IMR-90 (cell line): ENCODE data around the gene TRIM42. TPM values are rescaled to one million over a fixed set of nuclear protein-coding genes. Genes with fewer than 3 reads are reported as not detected.

Experiments
- ATAC-seq: fragments of 200-7000 bp; cut with Tn5 transposase; 2 replicates; pipeline ENCODE4 v1.9.1; 2020; ENCODE audit warnings: low read depth, mild to moderate bottlenecking, moderate library complexity
- BruUV-seq: library from RNA; stranded (reverse); fragments of 400-500 nt; replicated peaks from 2 replicates; lab custom pipeline; 2021; lab: Mats Ljungman, UMichigan
- CTCF ChIA-PET: fragments of 300-600 bp; formaldehyde crosslinking; extraction: SDS; loops from one replicate; lab custom pipeline; 2021; ENCODE audit warnings: antibody characterized with exemption; lab: Yijun Ruan, JAX
- POLR2A ChIA-PET: fragments of 300-600 bp; sonication (Branson Sonifier 250); formaldehyde crosslinking; loops from one replicate; lab custom pipeline; 2022; ENCODE audit warnings: antibody characterized with exemption; ENCODE audit not compliant: unreplicated experiment; lab: Charles Lee
- DNase-seq: peaks from one replicate; pipeline ENCODE4 v3.0.0; 2013
- H2AFZ ChIP-seq: replicated peaks from 2 replicates; pipeline ENCODE3; 2013; ENCODE audit warnings: low read length, mild to moderate bottlenecking; ENCODE audit not compliant: poor library complexity
- H2AK5ac ChIP-seq: 2 replicates; pipeline ENCODE4 v1.6.1; 2013; ENCODE audit warnings: low read depth, low read length, inconsistent platforms
- H2AK9ac ChIP-seq: replicated peaks from 2 replicates; pipeline ENCODE3; 2013; ENCODE audit warnings: mild to moderate bottlenecking, low read depth, low read length, moderate library complexity; ENCODE audit not compliant: poor library complexity
- H2BK120ac ChIP-seq: 2 replicates; pipeline ENCODE4 v1.6.1; 2013; ENCODE audit warnings: low read depth, low read length, inconsistent platforms
- H2BK15ac ChIP-seq: 3 replicates; pipeline ENCODE4 v1.6.1; 2013; ENCODE audit warnings: low read depth, low read length, inconsistent platforms
- H2BK20ac ChIP-seq: 2 replicates; pipeline ENCODE4 v1.6.1; 2013; ENCODE audit warnings: low read depth, mild to moderate bottlenecking, inconsistent platforms, low read length, moderate library complexity
- H2BK5ac ChIP-seq: 2 replicates; pipeline ENCODE4 v1.6.1; 2013; ENCODE audit warnings: mild to moderate bottlenecking, low read depth, low read length, inconsistent platforms; ENCODE audit not compliant: poor library complexity, severe bottlenecking
- H3K14ac ChIP-seq: replicated peaks from 2 replicates; pipeline ENCODE4 v1.6.1; 2013; ENCODE audit warnings: low read depth, low read length, inconsistent platforms
- H3K18ac ChIP-seq: 2 replicates; pipeline ENCODE4 v1.6.1; 2013; ENCODE audit warnings: low read depth, low read length, control low read depth
- H3K23ac ChIP-seq: 2 replicates; pipeline ENCODE4 v1.6.1; 2013; ENCODE audit warnings: low read depth, low read length, inconsistent platforms
- H3K27ac ChIP-seq: 2 replicates; pipeline ENCODE4 v1.5.1; 2013; ENCODE audit warnings: mild to moderate bottlenecking, control low read depth, low read length; ENCODE audit not compliant: insufficient read depth
- H3K27me3 ChIP-seq: 2 replicates; pipeline ENCODE4 v1.6.1; 2013; ENCODE audit warnings: low read length; ENCODE audit not compliant: control insufficient read depth, insufficient read depth
- H3K36me3 ChIP-seq: 2 replicates; pipeline ENCODE4 v1.6.1; 2013; ENCODE audit warnings: low read length, mixed read lengths; ENCODE audit not compliant: control insufficient read depth, insufficient read depth
- H3K4ac ChIP-seq: 2 replicates; pipeline ENCODE4 v1.6.1; 2013; ENCODE audit warnings: low read depth, low read length, inconsistent platforms
- H3K4me1 ChIP-seq: 2 replicates; pipeline ENCODE4 v1.6.1; 2013; ENCODE audit warnings: low read length, mixed read lengths; ENCODE audit not compliant: control insufficient read depth, insufficient read depth
- H3K4me2 ChIP-seq: 2 replicates; pipeline ENCODE4 v1.6.1; 2013; ENCODE audit warnings: low read depth, mild to moderate bottlenecking, control low read depth, low read length, moderate library complexity
- H3K4me3 ChIP-seq: 2 replicates; pipeline ENCODE4 v1.5.1; 2013; ENCODE audit warnings: low read depth, mild to moderate bottlenecking, control low read depth, low read length, moderate library complexity; ENCODE audit not compliant: insufficient read depth
- H3K56ac ChIP-seq: 2 replicates; pipeline ENCODE4 v1.6.1; 2013; ENCODE audit warnings: low read length, inconsistent platforms; ENCODE audit not compliant: insufficient read depth; ENCODE audit errors: extremely low read depth
- H3K79me1 ChIP-seq, 2 experiments: 2 replicates each; pipeline ENCODE4 v1.6.1; 2013; ENCODE audit warnings: low read length in 2 of 2, inconsistent platforms in 1 of 2, low read depth in 1 of 2
- H3K9ac ChIP-seq: 2 replicates; pipeline ENCODE4 v1.6.1; 2013; ENCODE audit warnings: low read depth, low read length, control low read depth
- H3K9me1 ChIP-seq: 2 replicates; pipeline ENCODE4 v1.6.1; 2013; ENCODE audit warnings: low read length, inconsistent platforms; ENCODE audit not compliant: insufficient read depth
- H3K9me3 ChIP-seq: 2 replicates; pipeline ENCODE4 v1.6.1; 2013; ENCODE audit warnings: low read length; ENCODE audit not compliant: control insufficient read depth, insufficient read depth
- H4K20me1 ChIP-seq: 2 replicates; pipeline ENCODE4 v1.6.1; 2013; ENCODE audit warnings: low read length, inconsistent platforms; ENCODE audit not compliant: insufficient read depth
- H4K5ac ChIP-seq: 2 replicates; pipeline ENCODE4 v1.6.1; 2013; ENCODE audit warnings: mild to moderate bottlenecking, low read depth, low read length, control low read depth
- H4K8ac ChIP-seq, 2 experiments: 2 replicates each; pipeline ENCODE4 v1.6.1; 2013; ENCODE audit warnings: low read depth in 2 of 2, low read length in 2 of 2, control low read depth in 1 of 2, inconsistent platforms in 1 of 2
- H4K91ac ChIP-seq: 2 replicates; pipeline ENCODE4 v1.6.1; 2013; ENCODE audit warnings: low read depth, low read length, inconsistent platforms; ENCODE audit not compliant: insufficient read depth
- BHLHE40 ChIP-seq: fragments of 150-350 bp; IDR thresholded peaks from 2 replicates; pipeline ENCODE4 v1.6.1; 2016; ENCODE audit warnings: mild to moderate bottlenecking, low read depth, low read length
- CEBPB ChIP-seq: IDR thresholded peaks from 2 replicates; pipeline ENCODE4 v1.6.1; 2012; ENCODE audit warnings: low read depth, low read length, improper control_type of control experiment
- CHD1 ChIP-seq: IDR thresholded peaks from 2 replicates; pipeline ENCODE4 v1.6.1; 2012; ENCODE audit warnings: low read depth, low read length, improper control_type of control experiment
- FOS ChIP-seq: fragments of 150-350 bp; IDR thresholded peaks from 2 replicates; pipeline ENCODE4 v1.6.1; 2016; ENCODE audit warnings: low read depth, low read length
- MAFK ChIP-seq: IDR thresholded peaks from 2 replicates; pipeline ENCODE4 v1.6.1; 2012; ENCODE audit warnings: low read depth, low read length, improper control_type of control experiment
- MAZ ChIP-seq: IDR thresholded peaks from 2 replicates; pipeline ENCODE4 v1.6.1; 2012; ENCODE audit warnings: low read depth, mild to moderate bottlenecking, low read length, improper control_type of control experiment, moderate library complexity, borderline replicate concordance
- MXI1 ChIP-seq: IDR thresholded peaks from 2 replicates; pipeline ENCODE4 v1.6.1; 2012; ENCODE audit warnings: low read depth, mild to moderate bottlenecking, low read length, moderate library complexity, borderline replicate concordance
- NFE2L2 ChIP-seq: fragments of 150-350 bp; IDR thresholded peaks from 2 replicates; pipeline ENCODE4 v1.6.1; 2016; ENCODE audit warnings: low read depth, mild to moderate bottlenecking, low read length
- POLR2A ChIP-seq: IDR thresholded peaks from 2 replicates; pipeline ENCODE4 v1.6.1; 2012; ENCODE audit warnings: mild to moderate bottlenecking, low read depth, low read length
- RAD21 ChIP-seq: IDR thresholded peaks from 2 replicates; pipeline ENCODE4 v1.6.1; 2012; ENCODE audit warnings: low read length, improper control_type of control experiment
- RCOR1 ChIP-seq: IDR thresholded peaks from 2 replicates; pipeline ENCODE4 v1.6.1; 2012; ENCODE audit warnings: mild to moderate bottlenecking, low read length, improper control_type of control experiment; ENCODE audit not compliant: insufficient replicate concordance
- RFX5 ChIP-seq: IDR thresholded peaks from 2 replicates; pipeline ENCODE4 v1.8.0; 2012; ENCODE audit warnings: low read depth, mild to moderate bottlenecking, low read length, moderate library complexity
- SMC3 ChIP-seq: fragments of 150-350 bp; IDR thresholded peaks from 2 replicates; pipeline ENCODE4 v1.6.1; 2016; ENCODE audit warnings: low read depth, mild to moderate bottlenecking, antibody characterized with exemption, low read length, moderate library complexity
- USF2 ChIP-seq: fragments of 150-350 bp; IDR thresholded peaks from 2 replicates; pipeline ENCODE4 v1.6.1; 2017; ENCODE audit warnings: mild to moderate bottlenecking, antibody characterized with exemption, low read length, low read depth
- WGBS, 2 experiments: methylation state at CpG; one replicate each; pipeline versions ENCODE4 v1.1.5 to v1.1.7; 2013; ENCODE audit warnings: missing lambda C conversion rate in 2 of 2; ENCODE audit not compliant: insufficient read length in 1 of 2; ENCODE audit errors: extremely low coverage in 2 of 2; 5-methylcytosine and 5-hydroxymethylcytosine counted together
- dilution Hi-C: fragments of 300-500 bp; cut with HindIII; formaldehyde crosslinking; loops from one replicate; pipeline ENCODE4 v1.14.3; 2018; ENCODE audit warnings: low sequenced_read_pairs; ENCODE audit not compliant: unreplicated experiment
- in situ Hi-C: fragments of 300-500 bp; cut with MboI; formaldehyde crosslinking; loops from 3 replicates; pipeline ENCODE4 v1.14.3; 2019; ENCODE audit warnings: low sequenced_read_pairs, inconsistent platforms, mixed read lengths
- intact Hi-C: fragments of 100-400 bp; cut with micrococcal nuclease; formaldehyde crosslinking; loops from 2 replicates; pipeline ENCODE4 v1.10.0; 2022
- polyA plus RNA-seq, 3 experiments: library from polyadenylated mRNA; depleted of rRNA; stranded (reverse); fragments of >200 nt; gene quantifications; 2 replicates each; pipeline ENCODE4 v1.2.3, GENCODE V29; 2012; ENCODE audit warnings: low replicate concordance in 1 of 3
- total RNA-seq: library from RNA; depleted of rRNA; stranded (reverse); fragments of >200 nt; gene quantifications from 2 replicates; pipeline ENCODE4 v1.2.3, GENCODE V29; 2012
- TF ChIP-seq, protein P1 (sequence below): conservative IDR thresholded peaks from 2 replicates; pipeline ENCODE4 v1.5.1; 2012; ENCODE audit warnings: mild to moderate bottlenecking, low read depth, low read length, improper control_type of control experiment
- TF ChIP-seq, protein P2 (sequence below): fragments of 150-350 bp; IDR thresholded peaks from 2 replicates; pipeline ENCODE4 v1.6.1; 2016; ENCODE audit warnings: low read depth, mild to moderate bottlenecking, low read length, moderate library complexity, borderline replicate concordance

The TRIM42 gene
- total and polyA plus RNA-seq, 2 of the 4 experiments (the other 2 are of a cell fraction): not detected

DNA sequence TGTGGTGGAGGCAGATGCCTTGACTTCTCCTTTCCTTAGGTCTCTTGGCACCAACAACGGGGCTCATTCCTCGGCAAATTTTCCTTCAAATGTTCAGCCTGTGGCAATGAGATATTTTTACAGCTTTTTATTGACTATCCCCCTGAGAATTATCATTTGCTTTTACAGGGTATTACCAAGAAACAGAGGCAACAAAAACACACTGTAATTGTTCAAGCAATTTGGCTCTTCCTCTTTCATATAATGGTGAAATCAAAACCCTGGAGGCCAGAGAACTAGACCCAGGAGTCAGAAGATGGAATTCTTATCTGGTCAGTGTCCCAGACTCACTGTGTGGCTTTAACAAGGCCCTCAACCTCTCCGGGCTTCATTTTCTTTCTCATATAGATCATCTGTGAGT is 40.1 kb downstream of the TRIM42 start:
- H4K20me1 ChIP-seq: no peaks in the 10 kb centered on the region
- H3K14ac ChIP-seq: no peak overlapping the region
- H2AFZ ChIP-seq: no peak overlapping the region
- no peaks in the 10 kb centered on the region for H3K4me1 ChIP-seq
- H3K23ac ChIP-seq: no peak overlapping the region
- no peak overlapping the region for H3K4me2 ChIP-seq
- TF ChIP-seq RFX5: no peak
- no peak for TF ChIP-seq CEBPB
- TF ChIP-seq POLR2A: no peak
- TF ChIP-seq USF2: no peak
- no peak for TF ChIP-seq RCOR1
- no peak for TF ChIP-seq NFE2L2
- no peak for TF ChIP-seq RAD21
- TF ChIP-seq, protein P1, sequence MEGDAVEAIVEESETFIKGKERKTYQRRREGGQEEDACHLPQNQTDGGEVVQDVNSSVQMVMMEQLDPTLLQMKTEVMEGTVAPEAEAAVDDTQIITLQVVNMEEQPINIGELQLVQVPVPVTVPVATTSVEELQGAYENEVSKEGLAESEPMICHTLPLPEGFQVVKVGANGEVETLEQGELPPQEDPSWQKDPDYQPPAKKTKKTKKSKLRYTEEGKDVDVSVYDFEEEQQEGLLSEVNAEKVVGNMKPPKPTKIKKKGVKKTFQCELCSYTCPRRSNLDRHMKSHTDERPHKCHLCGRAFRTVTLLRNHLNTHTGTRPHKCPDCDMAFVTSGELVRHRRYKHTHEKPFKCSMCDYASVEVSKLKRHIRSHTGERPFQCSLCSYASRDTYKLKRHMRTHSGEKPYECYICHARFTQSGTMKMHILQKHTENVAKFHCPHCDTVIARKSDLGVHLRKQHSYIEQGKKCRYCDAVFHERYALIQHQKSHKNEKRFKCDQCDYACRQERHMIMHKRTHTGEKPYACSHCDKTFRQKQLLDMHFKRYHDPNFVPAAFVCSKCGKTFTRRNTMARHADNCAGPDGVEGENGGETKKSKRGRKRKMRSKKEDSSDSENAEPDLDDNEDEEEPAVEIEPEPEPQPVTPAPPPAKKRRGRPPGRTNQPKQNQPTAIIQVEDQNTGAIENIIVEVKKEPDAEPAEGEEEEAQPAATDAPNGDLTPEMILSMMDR: no peak
- no peak for TF ChIP-seq CHD1
- TF ChIP-seq MAFK: no peak
- TF ChIP-seq FOS: no peak
- TF ChIP-seq, protein P2, sequence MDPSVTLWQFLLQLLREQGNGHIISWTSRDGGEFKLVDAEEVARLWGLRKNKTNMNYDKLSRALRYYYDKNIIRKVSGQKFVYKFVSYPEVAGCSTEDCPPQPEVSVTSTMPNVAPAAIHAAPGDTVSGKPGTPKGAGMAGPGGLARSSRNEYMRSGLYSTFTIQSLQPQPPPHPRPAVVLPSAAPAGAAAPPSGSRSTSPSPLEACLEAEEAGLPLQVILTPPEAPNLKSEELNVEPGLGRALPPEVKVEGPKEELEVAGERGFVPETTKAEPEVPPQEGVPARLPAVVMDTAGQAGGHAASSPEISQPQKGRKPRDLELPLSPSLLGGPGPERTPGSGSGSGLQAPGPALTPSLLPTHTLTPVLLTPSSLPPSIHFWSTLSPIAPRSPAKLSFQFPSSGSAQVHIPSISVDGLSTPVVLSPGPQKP: no peak
- TF ChIP-seq BHLHE40: no peak
- no peak for TF ChIP-seq SMC3
- no peak for TF ChIP-seq MXI1
- no peak for TF ChIP-seq MAZ
- in situ Hi-C loops (no loop called here), intact Hi-C loops (no loop called here), dilution Hi-C loops (no loop called here)
- H2BK20ac ChIP-seq: no peak overlapping the region
- no peak overlapping the region for H3K27ac ChIP-seq
- no peaks in the 10 kb centered on the region for H3K27me3 ChIP-seq
- ATAC-seq: no peak
- no peak overlapping the region for H2AK9ac ChIP-seq
- no peak overlapping the region for H4K5ac ChIP-seq
- no peaks in the 10 kb centered on the region for H3K79me1 ChIP-seq
- WGBS, 2 experiments: no CpG with 5 or more reads among the region's 3 CpGs
- H3K56ac ChIP-seq: no peak overlapping the region
- no peak overlapping the region for H2BK120ac ChIP-seq
- POLR2A ChIA-PET: no interaction called here
- no peak overlapping the region for H2BK15ac ChIP-seq
- no peak overlapping the region for H3K18ac ChIP-seq
- CTCF ChIA-PET: no interaction called here
- H3K9ac ChIP-seq: no peak overlapping the region
- no peak overlapping the region for H4K91ac ChIP-seq
- no peak for DNase-seq
- BruUV-seq: no TSS peak
- H2AK5ac ChIP-seq: no peak overlapping the region
- no peak overlapping the region for H4K8ac ChIP-seq
- no peak overlapping the region for H3K4me3 ChIP-seq
- H3K4ac ChIP-seq: no peak overlapping the region
- no peaks in the 10 kb centered on the region for H3K36me3 ChIP-seq
- no peaks in the 10 kb centered on the region for H3K9me3 ChIP-seq
- no peaks in the 10 kb centered on the region for H3K9me1 ChIP-seq
- no peak overlapping the region for H2BK5ac ChIP-seq
